Fibroblast of lung (primary cell): ENCODE data around the gene NTN4. TPM values are rescaled to one million over a fixed set of nuclear protein-coding genes. Genes with fewer than 3 reads are reported as not detected.

Experiments used
- DNase-seq, 2 donors: peaks; one replicate each; pipeline versions ENCODE4 v3.0.0 to v3.0.0-alpha.2; 2010; ENCODE audit warnings: low read depth in 2 of 2
- H2AFZ ChIP-seq: 2 replicates; pipeline ENCODE4 v1.5.1; 2012; ENCODE audit warnings: low read length, control low read depth, inconsistent platforms
- H3K27ac ChIP-seq: 2 replicates; pipeline ENCODE4 v1.5.1; 2011; ENCODE audit warnings: low read length, control low read depth; ENCODE audit not compliant: insufficient read depth
- H3K27me3 ChIP-seq: 2 replicates; pipeline ENCODE4 v1.5.1; 2011; ENCODE audit warnings: mild to moderate bottlenecking, low read length; ENCODE audit not compliant: control insufficient read depth, insufficient read depth
- H3K36me3 ChIP-seq: 2 replicates; pipeline ENCODE4 v1.5.1; 2011; ENCODE audit warnings: low read length; ENCODE audit not compliant: control insufficient read depth, insufficient read depth
- H3K4me1 ChIP-seq: 2 replicates; pipeline ENCODE4 v1.5.1; 2011; ENCODE audit warnings: low read length; ENCODE audit not compliant: control insufficient read depth, insufficient read depth; ENCODE audit errors: extremely low read depth
- H3K4me2 ChIP-seq: 2 replicates; pipeline ENCODE4 v1.5.1; 2011; ENCODE audit warnings: low read length, control low read depth; ENCODE audit not compliant: insufficient read depth; ENCODE audit errors: extremely low read depth
- H3K4me3 ChIP-seq, 4 experiments: fragments of 200-600 bp in 1 of 4; sonication (generic) in 1 of 4; replicated peaks in 1 of 4; 2 replicates each; pipeline ENCODE4 v1.5.1; 2011 to 2016; ENCODE audit warnings: low read length in 4 of 4, low read depth in 3 of 4, mild to moderate bottlenecking in 3 of 4, control low read depth in 2 of 4, inconsistent platforms in 1 of 4, mixed read lengths in 1 of 4; ENCODE audit not compliant: insufficient read depth in 1 of 4; ENCODE audit errors: control extremely low read depth in 1 of 4
- H3K79me2 ChIP-seq: 2 replicates; pipeline ENCODE4 v1.5.1; 2012; ENCODE audit warnings: mild to moderate bottlenecking, low read length, inconsistent platforms; ENCODE audit not compliant: control insufficient read depth, insufficient read depth
- H3K9ac ChIP-seq: 2 replicates; pipeline ENCODE4 v1.5.1; 2011; ENCODE audit warnings: mild to moderate bottlenecking, low read length, control low read depth; ENCODE audit not compliant: insufficient read depth
- H3K9me3 ChIP-seq: 2 replicates; pipeline ENCODE4 v1.5.1; 2012; ENCODE audit warnings: low read depth, low read length; ENCODE audit not compliant: control insufficient read depth, insufficient read depth
- H4K20me1 ChIP-seq: 2 replicates; pipeline ENCODE4 v1.5.1; 2011; ENCODE audit warnings: low read length; ENCODE audit not compliant: control insufficient read depth, insufficient read depth; ENCODE audit errors: extremely low read depth
- EZH2 ChIP-seq: IDR thresholded peaks from 2 replicates; pipeline ENCODE4 v1.5.1; 2012; ENCODE audit warnings: low read length, control low read depth, mild to moderate bottlenecking; ENCODE audit errors: missing control alignments
- polyA plus RNA-seq, 2 donors: library from polyadenylated mRNA; depleted of rRNA in 1 of 2; stranded (reverse) in 1 of 2; unstranded in 1 of 2; fragments of >200 nt; gene quantifications; 2 replicates each; pipeline ENCODE4 v1.2.1, GENCODE V29; 2011 to 2012; ENCODE audit warnings: missing spikeins in 1 of 2
- total RNA-seq: library from RNA; depleted of rRNA; stranded (reverse); fragments of >200 nt; gene quantifications from 2 replicates; pipeline ENCODE4 v1.2.1, GENCODE V29; 2014
- TF ChIP-seq, protein P1 (sequence below), 2 donors: IDR thresholded peaks in 1 of 2; conservative IDR thresholded peaks in 1 of 2; 1 replicate in 1 of 2; 2 replicates in 1 of 2; pipeline ENCODE4 v1.5.1; 2011 to 2012; ENCODE audit warnings: low read length in 2 of 2, control low read depth in 1 of 2, inconsistent platforms in 1 of 2, low read depth in 1 of 2, mild to moderate bottlenecking in 1 of 2

NTN4 gene
- total and polyA plus RNA-seq, 2 donors (not counting 1 experiment from before 2014, with no cell fraction given): 28.6 to 170 TPM

DNA sequence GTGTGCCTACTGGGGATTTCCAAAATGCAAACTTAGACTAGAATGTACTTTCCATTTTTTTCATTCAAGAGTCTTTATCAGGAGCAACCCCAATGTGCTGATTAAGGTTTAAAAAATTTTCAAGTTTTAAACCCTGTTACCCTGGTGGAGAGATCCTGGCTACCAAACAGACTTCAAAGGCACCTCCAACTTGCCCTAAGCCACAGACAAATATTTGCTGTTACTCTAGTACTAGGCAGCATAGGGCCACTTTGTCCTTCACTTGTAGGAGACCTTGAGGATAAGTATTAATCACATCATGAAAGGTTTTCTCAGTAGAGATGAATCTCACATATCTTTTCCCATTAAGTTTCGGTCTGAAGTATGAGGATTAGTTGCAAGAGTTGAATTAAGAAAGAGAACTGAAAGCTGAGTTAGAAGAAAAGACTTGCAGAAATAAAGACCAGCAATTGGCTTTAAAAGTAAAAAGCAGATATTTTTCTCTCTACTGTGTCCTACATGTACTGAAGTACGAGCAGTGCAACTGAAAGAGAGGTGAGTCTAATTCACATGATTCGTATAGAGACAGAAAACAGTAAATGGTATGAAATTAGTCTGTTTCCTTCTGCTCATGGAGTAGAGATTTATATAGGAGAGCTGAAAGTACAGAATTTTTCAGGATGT is 28.3 kb downstream of the NTN4 start:
- no peaks in the 10 kb centered on the region for H4K20me1 ChIP-seq
- TF ChIP-seq EZH2: no peak
- TF ChIP-seq, protein P1, sequence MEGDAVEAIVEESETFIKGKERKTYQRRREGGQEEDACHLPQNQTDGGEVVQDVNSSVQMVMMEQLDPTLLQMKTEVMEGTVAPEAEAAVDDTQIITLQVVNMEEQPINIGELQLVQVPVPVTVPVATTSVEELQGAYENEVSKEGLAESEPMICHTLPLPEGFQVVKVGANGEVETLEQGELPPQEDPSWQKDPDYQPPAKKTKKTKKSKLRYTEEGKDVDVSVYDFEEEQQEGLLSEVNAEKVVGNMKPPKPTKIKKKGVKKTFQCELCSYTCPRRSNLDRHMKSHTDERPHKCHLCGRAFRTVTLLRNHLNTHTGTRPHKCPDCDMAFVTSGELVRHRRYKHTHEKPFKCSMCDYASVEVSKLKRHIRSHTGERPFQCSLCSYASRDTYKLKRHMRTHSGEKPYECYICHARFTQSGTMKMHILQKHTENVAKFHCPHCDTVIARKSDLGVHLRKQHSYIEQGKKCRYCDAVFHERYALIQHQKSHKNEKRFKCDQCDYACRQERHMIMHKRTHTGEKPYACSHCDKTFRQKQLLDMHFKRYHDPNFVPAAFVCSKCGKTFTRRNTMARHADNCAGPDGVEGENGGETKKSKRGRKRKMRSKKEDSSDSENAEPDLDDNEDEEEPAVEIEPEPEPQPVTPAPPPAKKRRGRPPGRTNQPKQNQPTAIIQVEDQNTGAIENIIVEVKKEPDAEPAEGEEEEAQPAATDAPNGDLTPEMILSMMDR (conservative IDR thresholded peaks at IDR 0.05 in 1 of 2, IDR thresholded peaks at IDR 0.05 in 1 of 2; ENCODE audit: low read depth in 1 of 2, low read length in 2 of 2): no peak
- H2AFZ ChIP-seq: no peak overlapping the region
- H3K79me2 ChIP-seq: no peaks in the 10 kb centered on the region
- no peak overlapping the region for H3K9ac ChIP-seq
- no peaks in the 10 kb centered on the region for H3K27me3 ChIP-seq
- H3K9me3 ChIP-seq: no peaks in the 10 kb centered on the region
- peaks cover 2% of the 10 kb centered on the region for H3K4me1 ChIP-seq
- peak in 1 of 2 donors; percentile 21 for DNase-seq
- H3K4me2 ChIP-seq: no peak overlapping the region
- H3K27ac ChIP-seq: no peak overlapping the region
- no peaks in the 10 kb centered on the region for H3K36me3 ChIP-seq
- no peak overlapping the region for H3K4me3 ChIP-seq

DNA sequence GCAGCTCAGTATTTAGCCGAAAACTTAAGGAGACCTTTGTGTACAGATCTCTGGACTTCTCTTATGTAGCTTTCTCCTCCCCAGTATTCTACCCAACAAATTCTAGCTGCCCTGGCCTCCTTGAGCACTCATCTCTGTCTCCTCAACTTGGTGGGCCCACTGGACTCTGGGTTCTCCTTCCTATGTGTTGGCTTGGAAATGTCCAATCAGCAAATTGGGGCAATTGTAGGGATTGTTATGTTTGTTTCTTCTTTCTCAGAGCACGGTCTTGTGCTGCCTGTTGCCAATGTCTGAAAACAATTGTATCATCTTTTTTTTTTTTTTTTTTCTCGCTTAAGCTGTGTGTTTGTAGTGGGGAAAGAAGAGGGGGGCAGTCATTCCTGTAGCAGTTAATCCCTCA is 30.2 kb downstream of the NTN4 start:
- Histone ChIP-seq H3K4me2 (no peak overlapping the region), H3K9me3 (no peaks in the 10 kb centered on the region), H3K27ac (no peak overlapping the region), H3K4me1 (peaks cover 2% of the 10 kb centered on the region), H3K27me3 (no peaks in the 10 kb centered on the region), H3K36me3 (no peaks in the 10 kb centered on the region), H3K9ac (no peak overlapping the region), H3K4me3 (no peak overlapping the region), H2AFZ (no peak overlapping the region), H3K79me2 (no peaks in the 10 kb centered on the region), H4K20me1 (no peaks in the 10 kb centered on the region)
- no peak for DNase-seq
- TF ChIP-seq EZH2: no peak
- TF ChIP-seq, protein P1 (conservative IDR thresholded peaks at IDR 0.05 in 1 of 2, IDR thresholded peaks at IDR 0.05 in 1 of 2; ENCODE audit: low read depth in 1 of 2, low read length in 2 of 2): no peak

DNA sequence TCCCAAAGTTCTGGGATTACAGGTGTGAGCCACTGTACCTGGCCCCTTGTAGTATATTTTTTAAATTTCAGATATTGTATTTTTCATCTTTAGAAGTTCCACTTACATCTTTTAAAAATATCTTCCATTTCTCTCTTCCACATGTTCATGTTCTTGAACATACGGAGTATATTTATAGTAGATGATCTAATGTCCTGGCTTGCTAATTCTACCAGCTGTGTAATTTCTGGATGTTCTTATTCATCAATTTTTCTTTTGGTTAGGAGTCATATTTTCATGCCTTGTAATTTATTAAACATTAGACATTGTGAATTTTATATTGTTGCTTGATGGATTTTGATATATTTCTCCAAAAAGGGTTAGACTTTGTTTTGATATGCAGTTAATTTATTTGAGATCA is 30.8 kb downstream of the NTN4 start:
- no peak overlapping the region for H3K27ac ChIP-seq
- H3K4me3 ChIP-seq: no peak overlapping the region
- H3K9me3 ChIP-seq: no peaks in the 10 kb centered on the region
- H3K4me2 ChIP-seq: no peak overlapping the region
- no peaks in the 10 kb centered on the region for H4K20me1 ChIP-seq
- H3K27me3 ChIP-seq: no peaks in the 10 kb centered on the region
- no peaks in the 10 kb centered on the region for H3K36me3 ChIP-seq
- peak in 1 of 2 donors; percentile 47 for DNase-seq
- H3K79me2 ChIP-seq: no peaks in the 10 kb centered on the region
- TF ChIP-seq, protein P1 (conservative IDR thresholded peaks at IDR 0.05 in 1 of 2, IDR thresholded peaks at IDR 0.05 in 1 of 2; ENCODE audit: low read depth in 1 of 2, low read length in 2 of 2): no peak
- no peak for TF ChIP-seq EZH2
- H2AFZ ChIP-seq: no peak overlapping the region
- H3K4me1 ChIP-seq: peaks cover 2% of the 10 kb centered on the region
- no peak overlapping the region for H3K9ac ChIP-seq
